Upper lobe of left lung (tissue), 4 donors: ENCODE data around the gene KCNG2.

Experiments used
- CTCF ChIP-seq, 6 experiments: fragments of 450-650 bp in 4 of 6; fragments of 200-600 bp in 2 of 6; sonication (generic) in 2 of 6; IDR thresholded peaks; one replicate each; pipeline ENCODE4 v1.5.1; 2016 to 2019; ENCODE audit warnings: antibody characterized with exemption in 6 of 6
- EP300 ChIP-seq, 4 donors: sonication (generic); formaldehyde crosslinking; IDR thresholded peaks; one replicate each; pipeline ENCODE4 v1.5.1; 2017; ENCODE audit warnings: antibody characterized with exemption in 4 of 4, control low read depth in 2 of 4
- POLR2A ChIP-seq, 4 donors: fragments of 450-650 bp; IDR thresholded peaks; one replicate each; pipeline ENCODE4 v1.5.1; 2016 to 2017; ENCODE audit warnings: antibody characterized with exemption in 4 of 4, mild to moderate bottlenecking in 2 of 4
- POLR2AphosphoS5 ChIP-seq, 2 donors: sonication (generic); formaldehyde crosslinking; IDR thresholded peaks; one replicate each; pipeline ENCODE4 v1.5.1; 2017; ENCODE audit warnings: antibody characterized with exemption in 2 of 2

- no peak for TF ChIP-seq CTCF (IDR thresholded peaks at IDR 0.05)
- no peak for TF ChIP-seq POLR2AphosphoS5 (IDR thresholded peaks at IDR 0.05)
- no peak for TF ChIP-seq EP300 (IDR thresholded peaks at IDR 0.05)
- no peak for TF ChIP-seq POLR2A (IDR thresholded peaks at IDR 0.05)
Observed at GRCh38 chr18:79910563-79911343, 113.0 kb downstream of the KCNG2 start.
